Body of pancreas (tissue), 4 donors: ENCODE results near the gene AGPAT4.

Experiments used
- POLR2A ChIP-seq, 3 donors: fragments of 450-650 bp; IDR thresholded peaks; one replicate each; pipeline ENCODE4 v1.6.1; 2016; ENCODE audit warnings: antibody characterized with exemption in 3 of 3, mild to moderate bottlenecking in 2 of 3
- TF ChIP-seq, protein P1 (sequence below), 7 experiments: fragments of 450-650 bp in 4 of 7; fragments of 200-600 bp in 3 of 7; sonication (generic) in 3 of 7; IDR thresholded peaks; one replicate each; pipeline ENCODE4 v1.5.1; 2016 to 2019; ENCODE audit warnings: antibody characterized with exemption in 7 of 7

- TF ChIP-seq, protein P1, sequence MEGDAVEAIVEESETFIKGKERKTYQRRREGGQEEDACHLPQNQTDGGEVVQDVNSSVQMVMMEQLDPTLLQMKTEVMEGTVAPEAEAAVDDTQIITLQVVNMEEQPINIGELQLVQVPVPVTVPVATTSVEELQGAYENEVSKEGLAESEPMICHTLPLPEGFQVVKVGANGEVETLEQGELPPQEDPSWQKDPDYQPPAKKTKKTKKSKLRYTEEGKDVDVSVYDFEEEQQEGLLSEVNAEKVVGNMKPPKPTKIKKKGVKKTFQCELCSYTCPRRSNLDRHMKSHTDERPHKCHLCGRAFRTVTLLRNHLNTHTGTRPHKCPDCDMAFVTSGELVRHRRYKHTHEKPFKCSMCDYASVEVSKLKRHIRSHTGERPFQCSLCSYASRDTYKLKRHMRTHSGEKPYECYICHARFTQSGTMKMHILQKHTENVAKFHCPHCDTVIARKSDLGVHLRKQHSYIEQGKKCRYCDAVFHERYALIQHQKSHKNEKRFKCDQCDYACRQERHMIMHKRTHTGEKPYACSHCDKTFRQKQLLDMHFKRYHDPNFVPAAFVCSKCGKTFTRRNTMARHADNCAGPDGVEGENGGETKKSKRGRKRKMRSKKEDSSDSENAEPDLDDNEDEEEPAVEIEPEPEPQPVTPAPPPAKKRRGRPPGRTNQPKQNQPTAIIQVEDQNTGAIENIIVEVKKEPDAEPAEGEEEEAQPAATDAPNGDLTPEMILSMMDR (IDR thresholded peaks at IDR 0.05) = no peak
- no peak for TF ChIP-seq POLR2A (IDR thresholded peaks at IDR 0.05)
These were observed 112.7 kb downstream of the AGPAT4 start for GRCh38 chr6:161161121-161161520.
